ENCODE measurements around the gene APOD.
"Not testable (repeated sequence)": the region's sequence is repeated elsewhere in the genome, so short reads cannot be mapped to it uniquely, and the experiment has no call there.

Gene APOD

DNA sequence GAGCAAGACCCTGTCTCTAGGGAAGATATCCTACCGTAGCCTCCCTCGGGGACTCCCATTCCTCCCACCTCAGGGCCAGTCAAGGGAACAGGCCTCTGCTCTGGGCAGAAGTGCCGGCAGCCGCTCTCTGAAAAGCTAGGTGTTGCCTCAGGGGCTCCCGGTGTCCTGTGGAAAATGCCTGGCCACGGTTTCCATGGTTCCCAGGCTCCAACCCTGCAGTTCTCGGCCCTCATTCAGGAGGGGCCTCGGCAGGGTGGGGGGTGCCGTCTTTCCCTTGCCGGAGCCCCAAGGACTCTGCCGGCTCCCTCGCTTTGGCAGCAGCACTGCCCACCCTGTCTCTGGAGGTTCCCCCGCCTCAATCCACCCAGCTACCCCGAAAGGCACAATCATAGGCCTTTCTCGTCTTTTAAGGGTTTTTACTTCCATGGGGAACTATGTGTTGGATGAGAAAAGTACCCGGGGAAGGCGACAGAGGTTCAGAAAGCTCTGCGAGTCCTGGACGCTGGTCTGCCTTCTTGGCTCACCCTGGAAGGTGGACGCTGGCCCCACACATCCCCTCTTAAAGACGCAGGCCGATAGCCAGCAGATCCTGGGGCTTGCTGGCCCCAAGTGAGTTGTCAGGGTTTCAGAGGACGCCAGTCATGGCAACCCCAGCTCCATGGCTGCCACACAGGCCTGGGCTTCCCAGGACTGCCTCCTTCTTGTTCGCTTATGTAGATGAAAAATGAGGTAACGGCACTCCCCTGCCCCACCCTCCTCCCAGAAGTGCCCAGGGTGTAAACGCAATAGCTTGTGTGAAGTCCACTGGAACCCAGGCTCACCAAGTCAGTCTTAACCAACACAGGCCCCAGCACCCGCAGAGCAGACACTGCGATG, 34.3 kb upstream of the APOD start:
- not testable (repeated sequence) for DNase-seq (ENCODE audit: low spot score)

DNA sequence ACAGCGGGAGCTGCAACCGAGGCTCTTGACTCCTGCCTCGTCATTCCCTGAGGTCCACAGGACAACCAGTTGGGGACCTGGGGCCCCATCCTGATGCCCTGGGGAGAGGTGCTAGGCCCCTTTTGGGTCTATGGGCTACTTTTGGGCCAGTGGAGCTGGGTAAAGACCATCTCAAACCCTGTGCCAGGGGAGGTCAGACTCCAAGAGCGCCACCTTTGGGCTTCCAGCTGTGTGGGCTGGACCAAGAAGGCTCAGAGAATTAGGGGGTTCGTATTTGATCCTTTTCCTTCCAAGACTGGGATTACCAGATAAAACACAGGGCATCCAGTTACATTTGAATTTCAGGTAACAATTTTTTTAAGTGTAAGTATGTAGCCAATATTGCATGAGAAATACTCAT, 33.4 kb upstream of the APOD start:
- DNase-seq (ENCODE audit: low spot score), result not testable (repeated sequence)

DNA sequence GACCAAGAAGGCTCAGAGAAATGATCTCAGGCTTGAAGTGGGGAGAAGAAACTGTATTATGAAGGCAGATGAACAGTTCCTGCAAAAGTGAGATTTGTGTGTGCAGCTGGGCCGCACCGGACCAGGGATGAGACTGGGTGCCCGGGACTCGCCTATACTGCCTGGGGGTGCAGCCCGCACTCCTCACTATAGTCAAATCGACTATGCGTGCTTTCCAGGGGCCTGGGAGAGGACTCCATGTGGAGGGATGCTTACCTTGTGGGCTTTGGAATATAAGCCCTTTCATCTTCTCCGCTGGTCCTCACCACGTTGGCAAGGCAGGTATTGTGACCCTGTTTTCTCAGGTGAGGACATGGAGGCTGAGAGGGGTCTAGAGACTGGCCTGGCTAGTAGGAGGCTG, 32.9 kb upstream of the APOD start:
- DNase-seq (ENCODE audit: low spot score), result no peak

DNA sequence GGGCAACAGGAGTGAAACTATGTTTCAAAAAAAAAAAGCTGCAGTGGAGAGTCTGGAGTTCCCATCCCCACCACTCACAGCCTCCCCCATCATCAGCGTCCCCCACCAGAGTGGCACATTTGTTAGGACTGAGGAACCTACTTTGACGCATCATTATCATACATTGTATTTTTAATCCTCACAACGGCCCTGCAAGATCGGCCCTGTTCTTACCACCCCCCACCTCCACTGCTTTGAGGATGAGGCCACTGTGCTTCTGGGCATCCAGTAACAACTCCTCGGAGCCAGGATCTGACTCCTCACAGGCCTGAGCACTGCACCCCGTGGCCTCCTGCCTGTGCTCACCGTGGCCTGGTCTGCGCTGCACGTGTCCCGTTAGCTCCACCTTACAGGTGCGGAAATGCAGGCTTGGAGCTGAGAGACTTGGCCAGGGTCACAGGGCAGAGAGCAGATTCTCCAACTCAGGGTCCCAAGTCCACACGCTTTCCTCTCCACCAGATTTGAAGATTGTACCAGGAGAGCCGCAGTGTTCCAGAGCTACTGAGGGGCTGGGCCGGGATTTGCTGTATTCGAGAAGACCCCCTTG, 32.3 kb upstream of the APOD start:
- not testable (repeated sequence) for DNase-seq (ENCODE audit: low spot score)

DNA sequence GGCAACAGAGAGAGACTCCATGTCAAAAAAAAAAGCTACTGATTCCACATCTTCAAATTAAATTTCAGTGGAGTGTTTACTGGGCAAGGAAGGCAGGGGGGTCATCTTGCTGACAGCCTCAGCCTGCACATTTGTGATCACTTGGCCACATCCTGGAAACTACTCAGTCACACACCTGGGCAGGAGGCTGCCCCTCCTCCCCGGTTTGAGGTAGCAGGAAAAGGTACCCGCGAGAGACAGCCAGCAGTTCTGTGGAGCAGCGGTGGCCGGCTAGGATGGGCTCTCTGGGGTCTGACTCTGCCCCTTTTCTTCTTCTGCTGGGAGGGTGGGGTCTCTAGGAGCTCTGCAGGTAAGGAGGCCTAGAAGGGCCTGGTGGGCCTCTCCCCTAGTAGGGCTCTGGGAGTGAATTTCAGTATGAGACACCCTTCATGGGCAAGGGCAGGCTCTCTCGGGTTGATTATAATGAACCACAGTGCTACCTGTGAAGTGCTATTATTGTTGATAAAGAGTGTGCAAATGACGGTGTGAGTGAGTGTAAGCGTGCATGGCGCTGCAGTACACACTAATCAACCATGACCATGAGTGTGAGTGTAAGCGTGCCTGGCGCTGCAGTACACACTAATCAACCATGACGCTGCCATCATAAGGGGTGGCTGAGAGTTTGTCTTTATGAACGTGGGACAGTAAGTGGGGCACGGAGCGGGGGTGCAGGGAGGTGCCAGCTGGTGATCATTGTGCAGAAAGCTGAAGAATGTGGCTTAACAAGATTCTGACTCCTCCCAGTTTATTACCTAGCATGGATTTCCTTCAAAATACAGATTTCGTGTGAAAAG, 31.1 kb upstream of the APOD start:
- not testable (repeated sequence) for DNase-seq (ENCODE audit: low spot score)

DNA sequence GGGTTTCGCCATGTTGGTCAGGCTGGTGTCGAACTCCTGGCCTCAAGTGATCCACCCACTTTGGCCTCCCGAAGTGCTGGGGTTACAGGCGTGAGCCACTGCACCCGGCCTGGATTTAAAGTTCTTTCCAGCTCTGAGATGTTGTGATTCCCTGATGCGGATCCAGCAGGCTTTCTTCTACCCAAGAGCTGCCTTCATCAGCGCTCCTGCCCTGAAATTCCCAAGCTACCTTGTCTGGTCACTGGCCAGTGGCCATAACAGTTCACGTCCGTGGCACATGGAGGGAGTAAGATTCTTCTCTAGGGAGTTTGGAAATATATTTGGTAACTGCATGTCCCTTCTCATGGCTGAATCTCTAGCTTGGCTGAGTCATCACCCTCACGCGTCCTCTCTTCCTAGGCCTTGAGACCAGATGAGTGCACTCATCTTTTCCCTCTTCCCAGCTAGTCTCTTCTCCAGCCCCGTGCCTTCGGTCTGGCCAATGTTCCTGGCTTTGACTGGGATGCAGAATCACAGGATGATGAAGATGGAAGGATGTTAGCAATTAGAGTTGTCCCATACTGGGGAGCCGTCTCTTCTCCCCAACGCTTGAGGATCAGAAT, 29.8 kb upstream of the APOD start:
- no peak for DNase-seq (ENCODE audit: low spot score)

DNA sequence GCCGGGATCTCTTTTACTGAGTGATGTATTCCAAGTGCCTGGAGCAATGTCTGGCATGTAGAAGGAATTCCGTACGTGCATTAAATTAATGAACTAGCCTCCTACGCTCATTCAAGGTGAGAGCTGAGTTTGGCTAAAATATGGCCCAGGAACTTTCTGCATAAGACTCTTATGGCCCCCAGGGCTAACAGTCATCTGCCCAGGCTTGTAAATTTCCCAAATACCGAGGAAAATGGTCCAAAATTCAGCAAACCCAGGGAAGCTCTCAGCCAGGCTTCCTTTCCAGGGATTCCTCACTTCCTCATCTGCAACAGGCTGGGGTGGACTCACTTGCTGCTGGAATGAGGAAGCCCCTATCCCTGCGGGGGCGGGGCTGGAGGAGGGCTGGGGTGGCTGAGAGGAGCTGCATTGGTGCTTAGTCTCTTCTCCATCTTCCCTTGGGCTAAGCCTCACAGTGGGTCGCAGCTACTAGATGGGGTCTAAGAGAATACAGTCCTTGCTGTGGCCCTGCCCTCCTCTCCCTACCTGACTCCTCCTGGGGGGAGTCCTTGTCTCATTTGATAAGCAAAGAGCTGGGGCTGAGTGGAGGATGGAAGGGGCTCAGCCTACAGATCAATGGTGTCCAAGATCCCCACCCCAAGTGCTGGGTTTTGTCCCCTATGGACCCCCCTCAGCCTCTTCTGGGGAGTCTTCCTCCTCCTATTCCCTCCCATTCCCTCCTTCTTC, 28.5 kb upstream of the APOD start:
- no peak for DNase-seq (ENCODE audit: low spot score)

DNA sequence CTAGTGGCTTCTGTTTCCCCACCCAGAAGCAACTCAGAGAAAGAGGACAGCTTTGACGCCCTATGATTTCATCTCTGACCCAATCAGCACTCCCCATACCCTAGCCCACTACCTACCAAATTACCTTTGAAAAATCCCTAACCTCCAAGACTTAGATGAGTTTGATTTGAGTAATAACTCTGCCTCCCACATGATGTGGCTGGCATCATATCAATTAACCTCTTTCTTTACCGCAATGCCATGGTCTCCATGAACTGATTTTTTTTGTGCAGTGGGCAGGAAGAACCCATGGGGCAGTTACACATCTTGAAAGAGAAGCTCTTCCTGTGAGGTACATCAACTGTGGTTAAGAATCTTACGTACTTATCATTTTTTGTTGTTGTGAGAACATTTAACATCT, 25.5 kb upstream of the APOD start:
- DNase-seq (ENCODE audit: low spot score), result no peak

DNA sequence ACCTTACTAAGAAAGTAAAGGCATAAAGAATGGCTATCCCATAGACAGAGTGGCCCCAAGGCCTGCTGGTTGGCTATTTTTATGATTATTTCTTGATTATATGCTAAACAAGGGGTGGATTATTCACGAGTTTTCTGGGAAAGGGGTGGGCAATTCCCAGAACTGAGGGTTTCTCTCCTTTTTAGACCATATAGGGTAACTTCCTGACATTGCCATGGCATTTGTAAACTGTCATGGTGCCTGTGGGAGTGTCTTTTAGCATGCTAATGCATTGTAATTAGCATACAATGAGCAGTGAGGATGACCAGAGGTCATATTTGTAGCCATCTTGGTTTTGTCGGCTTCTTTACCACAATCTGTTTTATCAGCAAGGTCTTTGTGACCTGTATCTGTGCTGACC, 18.0 kb upstream of the APOD start:
- not testable (repeated sequence) for DNase-seq (ENCODE audit: low spot score)

DNA sequence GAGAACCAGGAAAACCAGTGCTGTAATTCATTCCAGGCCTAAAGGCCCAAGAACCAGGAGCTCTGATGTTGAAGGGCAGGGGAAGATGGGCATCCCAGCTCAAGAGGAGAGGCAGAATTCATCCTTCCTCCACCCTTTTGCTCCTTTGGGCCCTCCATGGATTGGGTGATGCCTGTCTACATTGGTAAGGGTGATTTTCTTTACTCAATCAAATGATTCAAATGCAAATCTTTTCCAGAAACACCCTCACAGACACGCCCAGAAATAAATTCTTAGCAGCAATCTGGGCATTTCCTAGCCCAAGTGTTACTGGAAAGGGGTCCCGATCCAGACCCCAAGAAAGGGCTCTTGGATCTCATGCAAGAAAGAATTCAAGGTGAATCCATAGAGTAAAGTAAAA, 17.6 kb upstream of the APOD start:
- DNase-seq (ENCODE audit: low spot score), result no peak

DNA sequence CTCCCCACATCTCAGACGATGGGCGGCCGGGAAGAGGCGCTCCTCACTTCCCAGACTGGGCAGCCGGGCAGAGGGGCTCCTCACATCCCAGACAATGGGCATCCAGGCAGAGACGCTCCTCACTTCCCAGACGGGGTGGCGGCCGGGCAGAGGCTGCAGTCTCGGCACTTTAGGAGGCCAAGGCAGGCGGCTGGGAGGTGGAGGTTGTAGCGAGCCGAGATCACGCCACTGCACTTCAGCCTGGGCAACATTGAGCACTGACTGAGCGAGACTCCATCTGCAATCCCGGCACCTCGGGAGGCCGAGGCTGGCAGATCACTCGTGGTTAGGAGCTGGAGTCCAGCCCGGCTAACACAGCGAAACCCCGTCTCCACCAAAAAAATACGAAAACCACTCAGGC, 16.2 kb upstream of the APOD start:
- not testable (repeated sequence) for DNase-seq (ENCODE audit: low spot score)

DNA sequence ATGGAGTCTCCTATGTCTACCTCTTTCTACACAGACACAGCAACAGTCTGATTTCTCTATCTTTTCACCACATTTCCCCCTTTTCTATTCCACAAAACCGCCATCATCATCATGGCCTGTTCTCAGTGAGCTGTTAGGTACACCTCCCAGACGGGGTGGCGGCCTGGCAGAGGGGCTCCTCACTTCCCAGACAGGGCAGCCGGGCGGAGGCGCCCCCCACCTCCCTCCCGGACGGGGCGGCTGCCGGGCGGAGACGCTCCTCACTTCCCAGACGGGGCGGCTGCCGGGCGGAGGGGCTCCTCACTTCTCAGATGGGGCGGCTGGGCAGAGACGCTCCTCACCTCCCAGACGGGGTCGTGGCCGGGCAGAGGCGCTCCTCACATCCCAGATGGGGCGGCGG, 15.8 kb upstream of the APOD start:
- not testable (repeated sequence) for DNase-seq (ENCODE audit: low spot score)

DNA sequence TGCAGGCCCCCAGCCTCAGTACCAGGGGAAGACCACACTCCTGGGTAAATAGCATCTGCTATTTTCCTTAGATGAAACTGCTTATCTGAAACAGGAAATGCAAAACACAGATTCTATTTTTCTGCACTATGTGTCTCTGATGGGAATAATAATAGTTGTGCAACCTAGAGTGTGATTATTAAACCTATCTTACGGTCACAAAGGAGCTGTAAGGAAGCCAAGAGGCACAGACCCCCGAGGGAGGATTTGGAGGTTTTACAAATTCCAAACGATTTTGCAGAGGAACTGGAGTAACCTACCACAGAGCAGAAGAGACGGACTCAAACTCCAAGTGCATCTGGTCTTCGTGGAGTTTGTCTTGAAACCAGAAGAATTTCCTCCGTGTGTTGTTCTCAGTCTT, 14.1 kb upstream of the APOD start:
- no peak for DNase-seq (ENCODE audit: low spot score)

DNA sequence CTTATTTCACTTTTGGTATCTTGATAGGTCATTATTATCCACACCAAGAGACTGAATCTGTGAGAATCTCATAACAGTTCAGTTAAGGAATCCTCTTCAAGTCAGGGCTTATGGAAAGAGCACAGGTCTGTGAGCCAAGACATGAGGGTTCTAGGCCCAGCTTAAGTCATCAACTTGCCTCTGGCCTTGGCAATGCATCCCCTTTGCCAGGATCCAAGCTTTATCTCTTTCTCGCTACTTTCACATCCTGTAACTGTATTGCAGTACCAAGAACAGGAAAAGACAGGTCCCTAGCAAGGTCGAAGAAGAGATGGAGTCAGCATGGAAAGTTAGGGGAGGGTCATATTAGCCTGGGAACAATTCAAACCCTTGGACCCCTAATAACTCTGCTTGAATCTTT, 13.5 kb upstream of the APOD start:
- no peak for DNase-seq (ENCODE audit: low spot score)

DNA sequence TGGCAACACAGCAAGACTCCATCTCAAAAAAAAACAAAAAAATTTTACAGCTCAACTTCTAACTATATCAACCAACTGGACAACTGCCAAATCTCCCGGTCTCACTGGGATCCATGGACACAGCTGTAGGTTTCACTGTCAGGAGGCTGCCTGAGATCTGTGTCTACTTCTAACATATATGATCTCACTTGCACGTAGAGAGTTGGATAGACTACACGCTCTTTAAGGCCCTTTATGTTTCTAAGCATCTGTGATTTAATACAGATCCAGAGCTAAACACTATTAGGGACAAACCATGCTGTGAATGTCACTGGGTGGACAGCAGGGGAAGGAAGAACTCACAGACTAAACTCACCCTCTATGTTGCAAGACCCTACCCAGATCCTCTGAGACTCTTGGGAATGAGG, 13.0 kb upstream of the APOD start:
- DNase-seq (ENCODE audit: low spot score), result no peak

DNA sequence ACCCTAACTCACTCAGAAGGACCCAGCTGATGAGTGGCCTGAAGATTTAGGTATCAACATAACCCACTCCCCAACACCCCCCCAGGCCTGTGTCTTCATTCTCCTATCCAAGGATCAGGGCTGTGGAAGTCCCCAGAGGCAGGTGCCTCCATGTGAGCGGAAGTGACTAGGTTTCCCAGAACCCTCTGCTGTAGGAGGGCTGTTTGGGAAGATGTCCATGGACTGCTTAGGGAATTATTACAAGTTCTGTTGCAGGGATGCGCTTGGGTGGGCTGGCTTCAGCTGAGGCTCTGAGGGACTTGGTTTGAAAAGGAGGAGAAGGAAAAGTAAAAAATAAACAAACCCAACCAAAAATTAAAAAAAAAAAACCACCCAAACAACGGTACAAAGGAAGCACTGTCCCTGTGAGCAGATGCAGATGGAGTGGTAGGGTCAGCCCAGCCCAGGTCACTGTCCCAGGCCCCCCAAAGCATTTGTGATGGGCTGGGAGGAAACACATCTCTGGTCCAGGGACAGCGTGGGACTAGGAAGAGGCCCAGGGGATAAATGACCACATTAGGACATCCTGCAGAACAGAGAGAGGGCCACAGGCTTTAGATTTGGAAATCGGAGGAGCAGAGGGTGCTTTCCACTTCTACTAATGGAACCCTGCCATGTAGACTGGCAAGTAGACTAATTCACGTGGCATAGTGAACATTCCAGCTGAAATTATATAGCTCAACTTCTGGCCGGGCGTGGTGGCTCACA, 12.2 kb upstream of the APOD start:
- DNase-seq (ENCODE audit: low spot score), result no peak

DNA sequence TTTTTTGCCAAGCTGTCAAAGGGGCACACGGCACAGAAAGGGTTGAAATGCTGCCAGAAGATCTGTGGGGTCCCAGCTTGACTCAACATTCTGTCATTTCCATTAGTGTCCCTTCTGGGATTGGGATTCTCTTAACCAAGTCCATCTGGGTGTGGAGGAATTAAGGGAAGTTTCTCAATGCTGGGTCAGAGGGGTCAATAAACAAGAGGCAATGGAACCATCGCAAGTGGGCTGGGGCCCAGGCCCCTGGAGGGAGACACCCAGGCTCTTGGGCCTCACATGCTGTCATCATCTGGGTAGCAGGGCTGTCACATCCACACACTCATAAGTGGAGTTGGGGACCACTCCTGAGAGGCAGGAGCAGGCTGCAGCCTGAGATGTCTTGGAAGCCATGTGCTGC, 8.1 kb upstream of the APOD start:
- no peak for DNase-seq (ENCODE audit: low spot score)

DNA sequence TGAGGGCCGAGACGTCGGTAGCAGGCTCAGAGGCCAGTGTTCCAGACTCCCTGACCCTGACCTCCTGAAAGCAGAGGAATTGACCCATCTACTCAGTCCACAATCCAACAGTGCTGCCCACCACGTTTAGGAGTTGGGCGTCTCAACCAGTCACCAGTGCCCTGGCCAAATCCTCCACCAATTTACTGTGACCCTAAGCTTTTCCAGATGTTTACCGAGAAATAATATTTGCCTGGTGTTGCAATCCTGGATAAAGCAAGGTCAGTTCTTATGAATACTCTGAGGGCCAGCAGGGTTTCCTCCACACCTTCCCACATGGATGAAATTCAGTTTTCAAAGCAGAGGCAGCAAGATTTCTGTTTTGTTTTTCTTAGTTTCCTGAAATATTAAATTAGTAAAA, 7.5 kb upstream of the APOD start:
- no peak for DNase-seq (ENCODE audit: low spot score)

DNA sequence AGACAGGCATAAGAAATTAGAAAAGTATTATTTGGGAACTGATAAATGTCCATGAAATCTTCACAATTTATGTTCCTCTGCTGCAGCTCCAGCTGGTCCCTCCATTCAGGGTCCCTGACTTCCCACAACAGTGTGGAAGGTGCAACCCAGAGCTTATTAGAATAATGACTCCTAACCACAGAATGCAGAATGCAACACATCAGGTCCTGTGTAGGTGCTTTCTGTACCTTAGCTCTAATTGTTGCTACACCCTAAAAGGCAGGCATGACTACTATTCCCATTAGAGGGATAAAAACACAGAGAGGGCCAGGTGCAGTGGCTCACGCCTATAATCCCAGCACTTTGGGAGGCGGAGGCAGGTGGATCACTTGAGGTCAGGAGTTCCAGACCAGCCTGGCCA, 6.6 kb upstream of the APOD start:
- DNase-seq (ENCODE audit: low spot score), result not testable (repeated sequence)

DNA sequence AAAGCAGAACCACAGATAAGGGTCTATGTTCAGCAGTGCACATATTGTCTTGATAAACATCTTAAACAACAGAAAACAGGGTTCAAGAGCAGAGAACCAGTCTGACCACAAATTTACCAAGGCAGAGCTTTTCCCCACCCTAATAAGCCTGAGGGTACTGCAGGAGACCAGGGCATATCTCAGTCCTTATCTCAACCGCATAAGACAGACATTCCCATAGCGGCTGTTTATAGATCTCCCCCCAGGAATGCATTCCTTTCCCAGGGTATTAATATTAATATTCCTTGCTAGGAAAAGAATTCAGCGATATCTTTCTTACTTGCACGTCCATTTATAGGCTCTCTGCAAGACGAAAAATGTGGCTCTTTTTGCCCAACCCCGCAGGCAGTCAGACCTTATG, 6.1 kb upstream of the APOD start:
- not testable (repeated sequence) for DNase-seq (ENCODE audit: low spot score)

DNA sequence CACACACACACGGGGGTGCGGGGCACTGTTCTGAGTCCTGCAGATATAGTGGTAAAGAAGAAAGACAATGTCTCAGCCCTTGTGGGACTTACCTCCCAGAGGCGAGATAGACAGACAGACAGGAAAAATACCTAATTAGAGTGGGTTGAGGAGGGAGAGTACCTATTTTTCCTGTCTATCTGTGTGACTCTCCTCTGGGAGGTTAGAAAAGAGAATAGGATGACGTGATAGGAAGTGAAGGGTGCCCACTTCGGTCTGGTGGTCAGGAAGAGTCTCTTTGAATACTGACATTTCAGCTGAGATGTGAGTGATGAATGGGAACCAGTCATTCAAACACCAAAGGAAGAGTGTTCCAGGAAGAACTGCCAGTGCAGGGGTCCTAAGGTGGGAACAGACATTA, 4.1 kb upstream of the APOD start:
- DNase-seq (ENCODE audit: low spot score), result no peak

Data from hematopoietic multipotent progenitor cell treated with erythropoietin and hydrocortisone succinate and interleukin-3 and kit ligand, for 17 days (in vitro differentiated cells).